CD8-positive, alpha-beta memory T cell (primary cell): ENCODE data around the gene AASS. TPM values are rescaled to one million over a fixed set of nuclear protein-coding genes. Genes with fewer than 3 reads are reported as not detected.

ENCODE experiments used
- CTCF ChIA-PET: fragments of 350-600 bp; sonication (Branson Sonifier 250); formaldehyde crosslinking; loops from one replicate; lab custom pipeline; 2021; ENCODE audit warnings: antibody characterized with exemption; lab: Charles Lee
- POLR2A ChIA-PET: fragments of 350-600 bp; sonication (Branson Sonifier 250); formaldehyde crosslinking; loops from one replicate; lab custom pipeline; 2021; ENCODE audit warnings: antibody characterized with exemption; lab: Charles Lee
- DNase-seq, 5 donors: peaks; one replicate each; pipeline versions ENCODE4 v3.0.0 to v3.0.0-alpha.2; 2020 to 2022; ENCODE audit warnings: mixed read lengths in 1 of 5
- H3K27ac ChIP-seq: one replicate; pipeline ENCODE4 v1.7.0; 2013; ENCODE audit warnings: low read depth, mild to moderate bottlenecking, low read length, moderate library complexity
- H3K27me3 ChIP-seq: 2 replicates; pipeline ENCODE4 v1.7.0; 2013; ENCODE audit warnings: low read length, mild to moderate bottlenecking; ENCODE audit not compliant: insufficient read depth, poor library complexity, severe bottlenecking
- H3K36me3 ChIP-seq: 2 replicates; pipeline ENCODE4 v1.7.0; 2013; ENCODE audit warnings: mild to moderate bottlenecking, low read length, moderate library complexity; ENCODE audit not compliant: insufficient read depth
- H3K4me1 ChIP-seq: 2 replicates; pipeline ENCODE4 v1.7.0; 2013; ENCODE audit warnings: mild to moderate bottlenecking, low read length, moderate library complexity; ENCODE audit not compliant: insufficient read depth
- H3K4me3 ChIP-seq: 2 replicates; pipeline ENCODE4 v1.7.0; 2013; ENCODE audit warnings: mild to moderate bottlenecking, low read length
- H3K9me3 ChIP-seq: 2 replicates; pipeline ENCODE4 v1.7.0; 2013; ENCODE audit warnings: mild to moderate bottlenecking, low read length
- H3K27ac Mint-ChIP-seq, 8 donors: one replicate each; pipeline ENCODE4 v1.8.0; 2020 to 2021; ENCODE audit warnings: mixed read lengths in 8 of 8, mild to moderate bottlenecking in 6 of 8, inconsistent platforms in 3 of 8, moderate library complexity in 3 of 8
- H3K27me3 Mint-ChIP-seq, 2 donors: one replicate each; pipeline ENCODE4 v1.8.0; 2020 to 2021; ENCODE audit warnings: mixed read lengths in 2 of 2, mild to moderate bottlenecking in 1 of 2, moderate library complexity in 1 of 2
- H3K36me3 Mint-ChIP-seq, 3 donors: one replicate each; pipeline ENCODE4 v1.8.0; 2020 to 2021; ENCODE audit warnings: mixed read lengths in 3 of 3, inconsistent platforms in 1 of 3, mild to moderate bottlenecking in 1 of 3
- H3K4me1 Mint-ChIP-seq, 3 donors: one replicate each; pipeline ENCODE4 v1.8.0; 2020 to 2021; ENCODE audit warnings: mixed read lengths in 3 of 3, inconsistent platforms in 1 of 3, mild to moderate bottlenecking in 1 of 3
- H3K4me3 Mint-ChIP-seq, 7 donors: one replicate each; pipeline ENCODE4 v1.8.0; 2020 to 2021; ENCODE audit warnings: mixed read lengths in 7 of 7, mild to moderate bottlenecking in 6 of 7, moderate library complexity in 4 of 7, inconsistent platforms in 2 of 7
- H3K9me3 Mint-ChIP-seq, 5 donors: one replicate each; pipeline ENCODE4 v1.8.0; 2020 to 2022; ENCODE audit warnings: mixed read lengths in 5 of 5, mild to moderate bottlenecking in 3 of 5, moderate library complexity in 2 of 5, inconsistent platforms in 1 of 5
- polyA plus RNA-seq: library from polyadenylated mRNA; unstranded; fragments of 300-500 nt; fragmentation: Illumina TruSeq; gene quantifications from one replicate; pipeline ENCODE4 v1.2.3, GENCODE V29; 2021
- total RNA-seq, 2 experiments: library from RNA; stranded (reverse); gene quantifications; one replicate each; pipeline ENCODE4 v1.2.3, GENCODE V29; 2021

AASS gene
- total and polyA plus RNA-seq, 3 experiments from 2014 or later: 1.6 to 2.1 (median 2.0) TPM

GRCh38 chr7:122155566-122155965, 11.5 kb upstream of the AASS start:
- Mint-ChIP-seq H3K4me1 (no peaks in the 10 kb centered on the region), H3K9me3 (peaks cover 0 to 7% (median 3%) of the 10 kb centered on the region in 5 donors), H3K27me3 (peaks cover 3 to 5% of the 10 kb centered on the region in 2 donors), H3K4me3 (no peak overlapping the region), H3K27ac (no peak overlapping the region), H3K36me3 (no peaks in the 10 kb centered on the region)
- Histone ChIP-seq H3K4me3 (no peak overlapping the region), H3K36me3 (no peaks in the 10 kb centered on the region), H3K27me3 (no peaks in the 10 kb centered on the region), H3K9me3 (no peaks in the 10 kb centered on the region), H3K4me1 (no peaks in the 10 kb centered on the region), H3K27ac (no peak overlapping the region)
- no peak for DNase-seq
- POLR2A ChIA-PET: no interaction called here
- CTCF ChIA-PET: no interaction called here

- Mint-ChIP-seq H3K9me3 (peaks cover 2 to 4% (median 3%) of the 10 kb centered on the region in 5 donors), H3K4me1 (peaks cover 9 to 10% (median 9%) of the 10 kb centered on the region in 3 donors)
Measured at GRCh38 chr7:122148878-122149277, 4.8 kb upstream of the AASS start.

GRCh38 chr7:122148081-122148480, 4.0 kb upstream of the AASS start:
- CTCF ChIA-PET: no interaction called here
- Mint-ChIP-seq H3K27me3 (peaks cover 8 to 29% of the 10 kb centered on the region in 2 donors), H3K4me3 (no peak overlapping the region), H3K4me1 (peaks cover 12 to 17% (median 16%) of the 10 kb centered on the region in 3 donors), H3K9me3 (peaks cover 1 to 4% (median 2%) of the 10 kb centered on the region in 5 donors), H3K27ac (no peak overlapping the region), H3K36me3 (peaks cover 0 to 3% (median 0%) of the 10 kb centered on the region in 3 donors)
- no peaks in the 10 kb centered on the region for H3K27me3 ChIP-seq
- no peak for DNase-seq
- no peak overlapping the region for H3K27ac ChIP-seq
- H3K36me3 ChIP-seq: no peaks in the 10 kb centered on the region
- POLR2A ChIA-PET: no interaction called here
- peaks cover 6% of the 10 kb centered on the region for H3K4me1 ChIP-seq
- no peaks in the 10 kb centered on the region for H3K9me3 ChIP-seq
- H3K4me3 ChIP-seq: no peak overlapping the region

More at GRCh38 chr7:122148878-122149277, 4.8 kb upstream of the AASS start:
- H3K36me3 Mint-ChIP-seq: peaks cover 0 to 3% (median 0%) of the 10 kb centered on the region in 3 donors
- ChIA-PET POLR2A (no interaction called here), CTCF (no interaction called here)
- H3K36me3 ChIP-seq: no peaks in the 10 kb centered on the region
- H3K4me3 Mint-ChIP-seq: no peak overlapping the region
- no peak overlapping the region for H3K27ac ChIP-seq
- peaks cover 6% of the 10 kb centered on the region for H3K4me1 ChIP-seq
- peaks cover 8 to 24% of the 10 kb centered on the region in 2 donors for H3K27me3 Mint-ChIP-seq
- H3K27ac Mint-ChIP-seq: no peak overlapping the region
- no peaks in the 10 kb centered on the region for H3K27me3 ChIP-seq
- H3K4me3 ChIP-seq: no peak overlapping the region
- DNase-seq: no peak
- H3K9me3 ChIP-seq: no peaks in the 10 kb centered on the region

- CTCF ChIA-PET: no interaction called here
- no peaks in the 10 kb centered on the region for H3K27me3 ChIP-seq
- Mint-ChIP-seq H3K27ac (no peak overlapping the region), H3K9me3 (peaks cover 0 to 4% (median 2%) of the 10 kb centered on the region in 5 donors), H3K4me1 (peaks cover 14 to 22% (median 16%) of the 10 kb centered on the region in 3 donors), H3K36me3 (peaks cover 0 to 3% (median 0%) of the 10 kb centered on the region in 3 donors), H3K4me3 (peak overlapping the region in 1 of 7 donors; percentile 46), H3K27me3 (peaks cover 11 to 40% of the 10 kb centered on the region in 2 donors)
- no peak overlapping the region for H3K4me3 ChIP-seq
- peaks cover 10% of the 10 kb centered on the region for H3K4me1 ChIP-seq
- H3K9me3 ChIP-seq: no peaks in the 10 kb centered on the region
- DNase-seq: no peak
- no peaks in the 10 kb centered on the region for H3K36me3 ChIP-seq
- POLR2A ChIA-PET: no interaction called here
- no peak overlapping the region for H3K27ac ChIP-seq
Measured at GRCh38 chr7:122145937-122146645, 2.0 kb upstream of the AASS start.

- Mint-ChIP-seq H3K36me3 (peaks cover 0 to 3% (median 0%) of the 10 kb centered on the region in 3 donors), H3K9me3 (peaks cover 0 to 4% (median 1%) of the 10 kb centered on the region in 5 donors), H3K4me1 (peaks cover 14 to 22% (median 16%) of the 10 kb centered on the region in 3 donors), H3K27me3 (peaks cover 10 to 40% of the 10 kb centered on the region in 2 donors), H3K4me3 (peak overlapping the region; percentile 88 to 99 (median 95)), H3K27ac (peak overlapping the region in 7 of 8 donors; percentile 60 to 84 (median 80))
- DNase-seq: peak in 1 of 5 donors; percentile 16
- ChIA-PET CTCF (no interaction called here), POLR2A (no interaction called here)
- Histone ChIP-seq H3K27ac (no peak overlapping the region), H3K9me3 (no peaks in the 10 kb centered on the region), H3K36me3 (no peaks in the 10 kb centered on the region), H3K4me1 (peaks cover 10% of the 10 kb centered on the region), H3K4me3 (peak overlapping the region; percentile 67), H3K27me3 (no peaks in the 10 kb centered on the region)
Measured at GRCh38 chr7:122143376-122143750, 686 bp downstream of the AASS start.

GRCh38 chr7:122140918-122141317, 3.1 kb downstream of the AASS start:
- H3K4me1 Mint-ChIP-seq: peaks cover 24 to 39% (median 30%) of the 10 kb centered on the region in 3 donors
- Histone ChIP-seq H3K36me3 (no peaks in the 10 kb centered on the region), H3K4me1 (peaks cover 19% of the 10 kb centered on the region)

GRCh38 chr7:122137251-122138077, 6.6 kb downstream of the AASS start:
- Histone ChIP-seq H3K4me3 (no peak overlapping the region), H3K9me3 (no peaks in the 10 kb centered on the region), H3K4me1 (peaks cover 9% of the 10 kb centered on the region), H3K36me3 (no peaks in the 10 kb centered on the region), H3K27me3 (no peaks in the 10 kb centered on the region), H3K27ac (no peak overlapping the region)
- CTCF ChIA-PET: no interaction called here
- Mint-ChIP-seq H3K4me3 (peak overlapping the region; percentile 25 to 72 (median 52)), H3K9me3 (no peaks in the 10 kb centered on the region), H3K27ac (peak overlapping the region in 2 of 8 donors; percentile 29 to 56), H3K4me1 (peaks cover 10 to 17% (median 14%) of the 10 kb centered on the region in 3 donors), H3K36me3 (no peaks in the 10 kb centered on the region), H3K27me3 (peaks cover 2 to 7% of the 10 kb centered on the region in 2 donors)
- no peak for DNase-seq
- POLR2A ChIA-PET: no interaction called here

More at GRCh38 chr7:122140918-122141317, 3.1 kb downstream of the AASS start:
- POLR2A ChIA-PET: no interaction called here
- peaks cover 8 to 34% of the 10 kb centered on the region in 2 donors for H3K27me3 Mint-ChIP-seq
- H3K4me3 Mint-ChIP-seq: no peak overlapping the region
- H3K9me3 ChIP-seq: no peaks in the 10 kb centered on the region
- H3K27ac ChIP-seq: no peak overlapping the region
- H3K27ac Mint-ChIP-seq: no peak overlapping the region
- CTCF ChIA-PET: no interaction called here
- H3K9me3 Mint-ChIP-seq: peaks cover 0 to 2% (median 0%) of the 10 kb centered on the region in 5 donors
- DNase-seq: no peak
- peaks cover 0 to 3% (median 0%) of the 10 kb centered on the region in 3 donors for H3K36me3 Mint-ChIP-seq
- H3K27me3 ChIP-seq: no peaks in the 10 kb centered on the region
- no peak overlapping the region for H3K4me3 ChIP-seq
